ENCODE data around the gene PLK1. TPM values are rescaled to one million over a fixed set of nuclear protein-coding genes. Genes with fewer than 3 reads are reported as not detected.

Gene PLK1
- total and polyA plus RNA-seq, 2 of the 13 experiments (the other 11 are each of a cell fraction or from before 2014, with no cell fraction given) = 71.5 to 76.3 TPM

DNA sequence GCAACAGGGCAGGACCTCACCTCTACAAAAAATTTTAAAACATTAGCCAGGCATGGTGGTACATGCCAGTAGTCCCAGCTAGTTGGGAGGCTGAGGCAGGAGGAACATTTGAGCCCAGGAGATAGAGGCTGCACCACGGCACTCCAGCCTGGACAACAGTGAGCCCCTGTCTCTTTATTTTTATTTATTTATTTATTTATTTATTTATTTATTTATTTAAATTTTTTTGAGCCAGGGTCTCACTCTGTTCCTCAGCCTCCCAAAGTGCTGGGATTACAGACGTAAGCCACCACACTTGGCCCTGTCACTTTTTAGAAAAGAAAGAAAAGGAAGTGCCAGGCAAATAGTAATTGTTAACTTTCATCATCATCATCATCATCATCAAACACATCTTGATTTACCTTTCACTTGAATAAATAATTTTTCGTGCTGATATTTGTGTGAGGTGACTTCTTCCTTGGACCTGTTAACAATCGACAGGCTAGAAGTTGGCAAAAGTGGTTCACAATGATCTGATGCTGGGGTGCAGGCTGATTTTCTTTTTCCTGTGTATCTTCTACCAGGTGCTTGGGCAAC, 44.1 kb upstream of the PLK1 start:
- Histone ChIP-seq H3K36me3 (replicated peaks in 1 of 2; ENCODE audit: control insufficient read depth in 1 of 2, insufficient read depth in 2 of 2, low read length in 2 of 2) (peaks cover 25 to 54% of the 10 kb centered on the region in 2 experiments), H2AFZ (ENCODE audit: low read length) (no peak overlapping the region), H3K4me2 (ENCODE audit: low read depth, low read length) (no peak overlapping the region), H3K9ac (ENCODE audit: insufficient read depth, low read depth, low read length) (no peak overlapping the region), H3K27ac (ENCODE audit: extremely low read length, insufficient read depth, low read length) (no peak overlapping the region), H3K4me1 (ENCODE audit: insufficient read depth, low read length) (peaks cover 10% of the 10 kb centered on the region), H3K4me3 (replicated peaks in 1 of 3; ENCODE audit: insufficient read depth in 1 of 3, low read depth in 2 of 3, low read length in 3 of 3) (no peak overlapping the region), H3K9me3 (ENCODE audit: low read length) (no peaks in the 10 kb centered on the region), H4K20me1 (ENCODE audit: insufficient read depth, low read length) (no peaks in the 10 kb centered on the region), H3K79me2 (ENCODE audit: insufficient read depth, low read length) (peaks cover 13% of the 10 kb centered on the region), H3K27me3 (ENCODE audit: control insufficient read depth in 1 of 2, insufficient read depth in 2 of 2, low read length in 2 of 2) (no peaks in the 10 kb centered on the region)
- no peak for FAIRE-seq
- ATAC-seq = no peak
- intact Hi-C loops (cut with micrococcal nuclease; ENCODE audit: unreplicated experiment) = no loop called here
- 97% methylated on average over 4 of the region's 4 CpGs for WGBS (ENCODE audit: low lambda C conversion rate)
- no TSS peak for BruUV-seq (replicated peaks)
- TF ChIP-seq, protein P1, sequence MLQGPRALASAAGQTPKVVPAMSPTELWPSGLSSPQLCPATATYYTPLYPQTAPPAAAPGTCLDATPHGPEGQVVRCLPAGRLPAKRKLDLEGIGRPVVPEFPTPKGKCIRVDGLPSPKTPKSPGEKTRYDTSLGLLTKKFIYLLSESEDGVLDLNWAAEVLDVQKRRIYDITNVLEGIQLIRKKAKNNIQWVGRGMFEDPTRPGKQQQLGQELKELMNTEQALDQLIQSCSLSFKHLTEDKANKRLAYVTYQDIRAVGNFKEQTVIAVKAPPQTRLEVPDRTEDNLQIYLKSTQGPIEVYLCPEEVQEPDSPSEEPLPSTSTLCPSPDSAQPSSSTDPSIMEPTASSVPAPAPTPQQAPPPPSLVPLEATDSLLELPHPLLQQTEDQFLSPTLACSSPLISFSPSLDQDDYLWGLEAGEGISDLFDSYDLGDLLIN (CRISPR knock-in tag; IDR thresholded peaks at IDR 0.05; ENCODE audit: borderline replicate concordance) = no peak
- TF ChIP-seq CREB1 (IDR thresholded peaks at IDR 0.05) (peak; percentile 53), CREB1 (CRISPR knock-in tag; IDR thresholded peaks at IDR 0.05) (no peak), ZC3H13 (CRISPR knock-in tag; IDR thresholded peaks at IDR 0.05) (0 out of 2 replicates have a peak, but pooled peaks have one; percentile 67), CBX2 (IDR thresholded peaks at IDR 0.05; ENCODE audit: low read depth, low read length) (no peak), CBX2 (CRISPR knock-in tag; IDR thresholded peaks at IDR 0.05; ENCODE audit: low read depth) (no peak)
- in situ Hi-C loops (cut with HindIII; ENCODE audit: extremely low pct_ligation_motif_present, low pct_unique_long_range_greater_than_20kb) = no loop called here
- CTCF ChIA-PET (ENCODE audit: low intra/inter-chr PET ratio, low total read pairs) = no interaction called here
- POLR2A ChIA-PET = no interaction called here
- no peak for DNase-seq (ENCODE audit: low spot score)

DNA sequence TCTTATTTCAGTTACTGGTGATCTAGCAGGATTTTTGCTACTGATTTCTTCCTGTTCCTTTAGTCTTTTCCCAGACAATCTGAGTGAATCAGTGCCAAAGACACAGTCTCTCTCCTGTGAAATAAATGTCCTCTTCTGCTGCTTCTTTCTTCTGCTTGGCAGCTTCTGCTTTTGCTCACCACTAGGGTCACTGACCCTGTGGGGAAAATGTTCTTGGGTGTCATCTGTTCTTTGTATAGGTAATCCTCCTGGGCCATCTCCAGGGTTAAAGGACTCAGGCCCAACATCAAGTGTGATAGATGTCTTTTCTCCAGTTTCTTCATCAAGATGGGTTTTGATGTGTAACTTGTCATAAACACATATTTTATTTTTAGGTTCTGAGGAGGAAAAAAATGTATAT, 42.7 kb upstream of the PLK1 start:
- H3K4me2 ChIP-seq (ENCODE audit: low read depth, low read length) = no peak overlapping the region
- POLR2A ChIA-PET = no interaction called here
- no peak overlapping the region for H3K9ac ChIP-seq (ENCODE audit: insufficient read depth, low read depth, low read length)
- ATAC-seq (no peak), DNase-seq (ENCODE audit: low spot score) (no peak), FAIRE-seq (no peak)
- peaks cover 16% of the 10 kb centered on the region for H3K4me1 ChIP-seq (ENCODE audit: insufficient read depth, low read length)
- H3K27me3 ChIP-seq (ENCODE audit: control insufficient read depth in 1 of 2, insufficient read depth in 2 of 2, low read length in 2 of 2) = no peaks in the 10 kb centered on the region; a peak in 1 of 5 replicates
- H2AFZ ChIP-seq (ENCODE audit: low read length) = no peak overlapping the region
- CTCF ChIA-PET (ENCODE audit: low intra/inter-chr PET ratio, low total read pairs) = no interaction called here
- no peak overlapping the region for H3K27ac ChIP-seq (ENCODE audit: extremely low read length, insufficient read depth, low read length)
- no peaks in the 10 kb centered on the region for H3K9me3 ChIP-seq (ENCODE audit: low read length)
- BruUV-seq (replicated peaks) = no TSS peak
- intact Hi-C loops (cut with micrococcal nuclease; ENCODE audit: unreplicated experiment) = no loop called here
- in situ Hi-C loops (cut with HindIII; ENCODE audit: extremely low pct_ligation_motif_present, low pct_unique_long_range_greater_than_20kb) = no loop called here
- H3K36me3 ChIP-seq (replicated peaks in 1 of 2; ENCODE audit: control insufficient read depth in 1 of 2, insufficient read depth in 2 of 2, low read length in 2 of 2) = peaks cover 21 to 43% of the 10 kb centered on the region in 2 experiments
- no peak overlapping the region for H3K4me3 ChIP-seq (replicated peaks in 1 of 3; ENCODE audit: insufficient read depth in 1 of 3, low read depth in 2 of 3, low read length in 3 of 3)
- peaks cover 27% of the 10 kb centered on the region for H3K79me2 ChIP-seq (ENCODE audit: insufficient read depth, low read length)
- H4K20me1 ChIP-seq (ENCODE audit: insufficient read depth, low read length) = no peaks in the 10 kb centered on the region
- TF ChIP-seq, protein P2, sequence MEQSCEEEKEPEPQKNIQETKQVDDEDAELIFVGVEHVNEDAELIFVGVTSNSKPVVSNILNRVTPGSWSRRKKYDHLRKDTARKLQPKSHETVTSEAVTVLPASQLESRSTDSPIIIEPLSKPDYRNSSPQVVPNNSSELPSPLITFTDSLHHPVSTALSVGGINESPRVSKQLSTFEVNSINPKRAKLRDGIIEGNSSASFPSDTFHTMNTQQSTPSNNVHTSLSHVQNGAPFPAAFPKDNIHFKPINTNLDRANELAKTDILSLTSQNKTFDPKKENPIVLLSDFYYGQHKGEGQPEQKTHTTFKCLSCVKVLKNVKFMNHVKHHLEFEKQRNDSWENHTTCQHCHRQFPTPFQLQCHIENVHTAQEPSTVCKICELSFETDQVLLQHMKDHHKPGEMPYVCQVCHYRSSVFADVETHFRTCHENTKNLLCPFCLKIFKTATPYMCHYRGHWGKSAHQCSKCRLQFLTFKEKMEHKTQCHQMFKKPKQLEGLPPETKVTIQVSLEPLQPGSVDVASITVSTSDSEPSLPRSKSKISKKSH (CRISPR knock-in tag; IDR thresholded peaks at IDR 0.05; ENCODE audit: borderline replicate concordance) = no peak
- TF ChIP-seq AGO1 (IDR thresholded peaks at IDR 0.05; ENCODE audit: low read depth, low read length, poor library complexity, severe bottlenecking) = no peak
- no peak for TF ChIP-seq TRIM24 (CRISPR knock-in tag; IDR thresholded peaks at IDR 0.05)
- TF ChIP-seq TOPORS (CRISPR knock-in tag; IDR thresholded peaks at IDR 0.05) = no peak
- no peak for TF ChIP-seq NFRKB (IDR thresholded peaks at IDR 0.05)
- TF ChIP-seq ZNF761 (CRISPR knock-in tag; conservative IDR thresholded peaks at IDR 0.05) = no peak
- TF ChIP-seq, protein P3, sequence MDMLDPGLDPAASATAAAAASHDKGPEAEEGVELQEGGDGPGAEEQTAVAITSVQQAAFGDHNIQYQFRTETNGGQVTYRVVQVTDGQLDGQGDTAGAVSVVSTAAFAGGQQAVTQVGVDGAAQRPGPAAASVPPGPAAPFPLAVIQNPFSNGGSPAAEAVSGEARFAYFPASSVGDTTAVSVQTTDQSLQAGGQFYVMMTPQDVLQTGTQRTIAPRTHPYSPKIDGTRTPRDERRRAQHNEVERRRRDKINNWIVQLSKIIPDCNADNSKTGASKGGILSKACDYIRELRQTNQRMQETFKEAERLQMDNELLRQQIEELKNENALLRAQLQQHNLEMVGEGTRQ (IDR thresholded peaks at IDR 0.05; ENCODE audit: low read depth, low read length) = no peak
- TF ChIP-seq, protein P3 (CRISPR knock-in tag; IDR thresholded peaks at IDR 0.05; ENCODE audit: borderline replicate concordance) = no peak
- no peak for TF ChIP-seq FOXA3 (CRISPR knock-in tag; IDR thresholded peaks at IDR 0.05)
- TF ChIP-seq HNRNPK (IDR thresholded peaks at IDR 0.05; ENCODE audit: low read depth, low read length, poor library complexity, severe bottlenecking) = no peak

Measured in HepG2 (cell line).